ENCODE measurements around the gene ZFYVE27. TPM values are rescaled to one million over a fixed set of nuclear protein-coding genes. Genes with fewer than 3 reads are reported as not detected.

ZFYVE27 gene
- total and polyA plus RNA-seq, 8 donors, result 4.3 to 77.1 (median 15.5) TPM

DNA sequence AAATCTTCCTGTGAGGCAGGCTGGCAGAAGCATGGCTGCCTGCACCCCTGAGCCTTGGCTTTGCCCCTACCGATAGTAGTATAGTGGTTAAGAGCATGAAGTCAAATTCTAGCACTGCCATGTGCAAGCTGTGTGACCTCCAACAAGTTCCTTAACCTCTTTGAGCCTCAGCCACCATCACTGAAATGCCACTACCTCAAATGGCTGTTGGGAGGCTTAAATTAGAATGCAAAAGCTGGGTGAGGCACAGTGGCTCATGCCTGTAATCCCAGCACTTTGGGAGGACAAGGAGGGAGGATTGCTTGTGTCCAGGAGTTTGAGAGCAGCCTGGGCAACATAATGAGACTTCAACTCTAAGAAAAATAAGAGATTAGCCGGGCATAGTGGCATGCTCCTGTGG is 26.5 kb downstream of the ZFYVE27 start:
- peaks cover 21 to 47% (median 46%) of the 10 kb centered on the region in 4 donors for H3K36me3 ChIP-seq
- H3K27ac ChIP-seq, result no peak overlapping the region
- 81 to 96% (median 90%) methylated on average over 2 of the region's 2 CpGs for WGBS, 5 donors
- no peak for DNase-seq
- TF ChIP-seq EP300 (IDR thresholded peaks at IDR 0.05), result no peak
- TF ChIP-seq POLR2AphosphoS5 (IDR thresholded peaks at IDR 0.05), result no peak
- TF ChIP-seq, protein P1, sequence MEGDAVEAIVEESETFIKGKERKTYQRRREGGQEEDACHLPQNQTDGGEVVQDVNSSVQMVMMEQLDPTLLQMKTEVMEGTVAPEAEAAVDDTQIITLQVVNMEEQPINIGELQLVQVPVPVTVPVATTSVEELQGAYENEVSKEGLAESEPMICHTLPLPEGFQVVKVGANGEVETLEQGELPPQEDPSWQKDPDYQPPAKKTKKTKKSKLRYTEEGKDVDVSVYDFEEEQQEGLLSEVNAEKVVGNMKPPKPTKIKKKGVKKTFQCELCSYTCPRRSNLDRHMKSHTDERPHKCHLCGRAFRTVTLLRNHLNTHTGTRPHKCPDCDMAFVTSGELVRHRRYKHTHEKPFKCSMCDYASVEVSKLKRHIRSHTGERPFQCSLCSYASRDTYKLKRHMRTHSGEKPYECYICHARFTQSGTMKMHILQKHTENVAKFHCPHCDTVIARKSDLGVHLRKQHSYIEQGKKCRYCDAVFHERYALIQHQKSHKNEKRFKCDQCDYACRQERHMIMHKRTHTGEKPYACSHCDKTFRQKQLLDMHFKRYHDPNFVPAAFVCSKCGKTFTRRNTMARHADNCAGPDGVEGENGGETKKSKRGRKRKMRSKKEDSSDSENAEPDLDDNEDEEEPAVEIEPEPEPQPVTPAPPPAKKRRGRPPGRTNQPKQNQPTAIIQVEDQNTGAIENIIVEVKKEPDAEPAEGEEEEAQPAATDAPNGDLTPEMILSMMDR (IDR thresholded peaks at IDR 0.05), result no peak
- TF ChIP-seq POLR2A (IDR thresholded peaks at IDR 0.05), result no peak
- H3K27me3 ChIP-seq, result peaks cover 0 to 15% (median 0%) of the 10 kb centered on the region in 3 donors
- intact Hi-C loops (cut with DNase I; ENCODE audit: low total_unique reads), result no loop called here
- no peaks in the 10 kb centered on the region for H3K4me1 ChIP-seq
- H3K4me3 ChIP-seq, result no peak overlapping the region
- no peaks in the 10 kb centered on the region for H3K9me3 ChIP-seq

DNA sequence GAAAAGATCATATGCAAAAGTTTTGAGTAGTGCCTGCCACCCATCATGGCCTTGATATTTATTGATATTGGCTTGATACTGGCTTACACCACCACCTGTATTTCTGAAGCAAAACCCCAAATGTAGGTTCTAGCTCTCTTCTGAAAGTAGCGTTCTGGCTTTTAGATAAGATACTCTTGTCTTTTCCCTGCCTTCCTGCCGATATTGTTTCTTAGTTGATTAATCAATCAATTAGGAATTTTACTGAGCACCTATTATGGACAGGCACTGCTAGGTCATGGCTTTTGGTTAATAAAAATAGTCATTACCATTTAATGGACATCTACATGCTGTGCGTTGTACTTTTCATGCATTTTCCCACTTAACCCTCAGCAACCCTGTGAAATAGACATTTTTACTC is 27.0 kb downstream of the ZFYVE27 start:
- TF ChIP-seq, protein P1 (IDR thresholded peaks at IDR 0.05), result no peak
- no peak for TF ChIP-seq EP300 (IDR thresholded peaks at IDR 0.05)
- no peak for TF ChIP-seq POLR2AphosphoS5 (IDR thresholded peaks at IDR 0.05)
- TF ChIP-seq POLR2A (IDR thresholded peaks at IDR 0.05), result no peak
- Histone ChIP-seq H3K4me1 (no peaks in the 10 kb centered on the region), H3K27me3 (peaks cover 0 to 20% (median 2%) of the 10 kb centered on the region in 3 donors), H3K27ac (no peak overlapping the region), H3K9me3 (no peaks in the 10 kb centered on the region), H3K4me3 (no peak overlapping the region), H3K36me3 (peaks cover 21 to 42% (median 41%) of the 10 kb centered on the region in 4 donors)
- intact Hi-C loops (cut with DNase I; ENCODE audit: low total_unique reads), result no loop called here
- 84 to 95% (median 89%) methylated on average over 3 of the region's 3 CpGs for WGBS, 5 donors
- DNase-seq, result no peak

DNA sequence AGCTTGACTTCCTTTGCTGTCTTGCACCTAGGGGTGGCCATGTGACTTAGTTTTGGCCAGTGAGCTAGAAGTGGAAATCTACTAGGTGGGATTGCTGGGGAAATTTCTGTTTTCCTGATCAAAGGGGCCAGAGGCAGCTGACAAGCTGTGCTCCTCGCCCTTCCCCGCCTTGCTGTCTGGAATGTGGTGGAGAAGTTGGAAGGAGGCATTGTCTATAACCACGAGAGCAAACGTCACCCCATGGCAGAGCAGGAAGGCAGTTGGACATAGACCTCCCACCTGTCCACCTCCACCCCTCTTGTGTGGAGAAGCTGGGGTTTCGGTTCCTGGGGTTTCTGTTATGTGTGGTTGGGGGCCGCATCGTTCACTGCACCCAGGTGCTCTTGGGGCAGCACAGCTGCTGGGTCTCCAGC is 27.6 kb downstream of the ZFYVE27 start:
- no peak for TF ChIP-seq POLR2A (IDR thresholded peaks at IDR 0.05)
- TF ChIP-seq, protein P1 (IDR thresholded peaks at IDR 0.05), result no peak
- no peak for TF ChIP-seq EP300 (IDR thresholded peaks at IDR 0.05)
- TF ChIP-seq POLR2AphosphoS5 (IDR thresholded peaks at IDR 0.05), result no peak
- H3K27me3 ChIP-seq, result peaks cover 0 to 26% (median 8%) of the 10 kb centered on the region in 3 donors
- no peak overlapping the region for H3K27ac ChIP-seq
- intact Hi-C loops (cut with DNase I; ENCODE audit: low total_unique reads), result no loop called here
- peaks cover 18 to 36% (median 35%) of the 10 kb centered on the region in 4 donors for H3K36me3 ChIP-seq
- 59 to 73% (median 61%) methylated on average over 6 to 7 of the region's 7 CpGs for WGBS, 5 donors
- H3K4me1 ChIP-seq, result no peaks in the 10 kb centered on the region
- no peaks in the 10 kb centered on the region for H3K9me3 ChIP-seq
- DNase-seq, result peak in 1 of 2 donors; percentile 36
- H3K4me3 ChIP-seq, result no peak overlapping the region

DNA sequence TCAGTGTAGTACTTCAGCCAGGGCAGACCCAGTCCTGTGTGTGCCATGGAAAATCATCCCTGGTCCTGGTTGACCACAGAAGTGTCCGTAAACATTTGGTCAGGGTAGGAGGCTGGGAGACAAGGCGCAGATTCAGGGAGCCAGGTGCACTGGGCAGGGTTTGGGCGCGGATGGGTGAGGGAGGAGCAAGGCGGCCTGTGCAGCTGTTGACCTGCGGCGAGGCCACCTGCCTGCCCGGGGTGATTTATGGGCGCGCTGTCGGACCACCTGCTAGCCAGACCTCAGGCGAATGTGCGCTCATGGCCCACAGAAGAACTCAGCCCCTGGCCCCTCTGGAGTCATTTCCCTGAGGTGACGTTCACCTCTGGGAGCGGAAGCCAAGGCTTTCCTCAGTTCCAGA is 28.3 kb downstream of the ZFYVE27 start:
- WGBS, 5 donors, result 76 to 100% (median 90%) methylated on average over 1 to 15 of the region's 15 CpGs
- TF ChIP-seq EP300 (IDR thresholded peaks at IDR 0.05), result no peak
- TF ChIP-seq, protein P1 (IDR thresholded peaks at IDR 0.05), result no peak
- no peak for TF ChIP-seq POLR2AphosphoS5 (IDR thresholded peaks at IDR 0.05)
- TF ChIP-seq POLR2A (IDR thresholded peaks at IDR 0.05), result no peak
- no peaks in the 10 kb centered on the region for H3K4me1 ChIP-seq
- H3K9me3 ChIP-seq, result no peaks in the 10 kb centered on the region
- no peak overlapping the region for H3K4me3 ChIP-seq
- DNase-seq, result peak in 1 of 2 donors; percentile 40
- peaks cover 12 to 30% (median 28%) of the 10 kb centered on the region in 4 donors for H3K36me3 ChIP-seq
- H3K27me3 ChIP-seq, result peaks cover 0 to 33% (median 14%) of the 10 kb centered on the region in 3 donors
- no peak overlapping the region for H3K27ac ChIP-seq
- intact Hi-C loops (cut with DNase I; ENCODE audit: low total_unique reads), result no loop called here

Measured in stomach (tissue), 9 donors.